ENCODE data around the gene TMEM108.

Gene TMEM108

GRCh38 chr3:133168025-133168401 lies 129.8 kb downstream of the TMEM108 start:
- no peak for DNase-seq

GRCh38 chr3:133169331-133170068 lies 131.3 kb downstream of the TMEM108 start:
- no peak for DNase-seq

GRCh38 chr3:133171831-133172230 lies 133.6 kb downstream of the TMEM108 start:
- no peak for DNase-seq

GRCh38 chr3:133181392-133182150 lies 143.4 kb downstream of the TMEM108 start:
- DNase-seq, result no peak

GRCh38 chr3:133187870-133188379 lies 149.7 kb downstream of the TMEM108 start:
- DNase-seq, result no peak

- no peak for DNase-seq
Measured at GRCh38 chr3:133188996-133189395, 150.8 kb downstream of the TMEM108 start.

- DNase-seq, result no peak
Measured at GRCh38 chr3:133189893-133190292, 151.7 kb downstream of the TMEM108 start.

- no peak for DNase-seq
Measured at GRCh38 chr3:133191818-133192217, 153.6 kb downstream of the TMEM108 start.

- no peak for DNase-seq
Measured at GRCh38 chr3:133192363-133192945, 154.3 kb downstream of the TMEM108 start.

- no peak for DNase-seq
Measured at GRCh38 chr3:133192967-133193366, 154.8 kb downstream of the TMEM108 start.

- DNase-seq, result no peak
Measured at GRCh38 chr3:133196527-133196926, 158.3 kb downstream of the TMEM108 start.

GRCh38 chr3:133197619-133198018 lies 159.4 kb downstream of the TMEM108 start:
- no peak for DNase-seq

- no peak for DNase-seq
Measured at GRCh38 chr3:133206921-133207320, 168.7 kb downstream of the TMEM108 start.

GRCh38 chr3:133208184-133208583 lies 170.0 kb downstream of the TMEM108 start:
- no peak for DNase-seq

GRCh38 chr3:133209871-133210550 lies 171.8 kb downstream of the TMEM108 start:
- DNase-seq, result no peak

GRCh38 chr3:133210656-133211055 lies 172.5 kb downstream of the TMEM108 start:
- DNase-seq, result no peak

- DNase-seq, result no peak
Measured at GRCh38 chr3:133211449-133211848, 173.3 kb downstream of the TMEM108 start.

GRCh38 chr3:133211856-133212255 lies 173.7 kb downstream of the TMEM108 start:
- no peak for DNase-seq

GRCh38 chr3:133213937-133214336 lies 175.7 kb downstream of the TMEM108 start:
- DNase-seq, result no peak

- no peak for DNase-seq
Measured at GRCh38 chr3:133227813-133228212, 189.6 kb downstream of the TMEM108 start.

- DNase-seq, result no peak
Measured at GRCh38 chr3:133230195-133230594, 192.0 kb downstream of the TMEM108 start.

- no peak for DNase-seq
Measured at GRCh38 chr3:133236901-133237300, 198.7 kb downstream of the TMEM108 start.

GRCh38 chr3:133237380-133237779 lies 199.2 kb downstream of the TMEM108 start:
- no peak for DNase-seq
